Peyer's patch (tissue), 4 donors: ENCODE data around the gene IPMK. TPM values are rescaled to one million over a fixed set of nuclear protein-coding genes. Genes with fewer than 3 reads are reported as not detected.
"Not testable (repeated sequence)": the region's sequence is repeated elsewhere in the genome, so short reads cannot be mapped to it uniquely, and the experiment has no call there.

Experiments used
- DNase-seq, 3 donors: peaks; one replicate each; pipeline ENCODE4 v3.0.0-alpha.2; 2017 to 2019
- H3K27ac ChIP-seq, 4 donors: fragments of 200-600 bp; sonication (generic); one replicate each; pipeline ENCODE4 v1.5.1; 2016 to 2019
- H3K27me3 ChIP-seq, 2 donors: fragments of 200-600 bp; sonication (generic); one replicate each; pipeline ENCODE4 v1.5.1; 2019
- H3K36me3 ChIP-seq, 3 donors: fragments of 200-600 bp; sonication (generic); one replicate each; pipeline ENCODE4 v1.5.1; 2016 to 2019
- H3K4me1 ChIP-seq, 4 donors: fragments of 200-600 bp; sonication (generic); one replicate each; pipeline ENCODE4 v1.5.1; 2016 to 2019
- H3K4me3 ChIP-seq, 4 donors: fragments of 200-600 bp; sonication (generic); 1 replicate in 3 of 4; 2 replicates in 1 of 4; pipeline ENCODE4 v1.5.1; 2016 to 2019; ENCODE audit warnings: mild to moderate bottlenecking in 1 of 4
- H3K9me3 ChIP-seq, 4 donors: fragments of 200-600 bp; sonication (generic); one replicate each; pipeline ENCODE4 v1.5.1; 2016 to 2019; ENCODE audit warnings: mild to moderate bottlenecking in 1 of 4
- CTCF ChIP-seq, 6 experiments: fragments of 450-650 bp in 4 of 6; fragments of 200-600 bp in 2 of 6; sonication (generic) in 1 of 6; IDR thresholded peaks; one replicate each; pipeline ENCODE4 v1.5.1; 2017 to 2019; ENCODE audit warnings: antibody characterized with exemption in 6 of 6, mild to moderate bottlenecking in 3 of 6, moderate library complexity in 1 of 6
- POLR2A ChIP-seq, 2 donors: fragments of 450-650 bp; IDR thresholded peaks; one replicate each; pipeline ENCODE4 v1.5.1; 2017; ENCODE audit warnings: antibody characterized with exemption in 2 of 2, mild to moderate bottlenecking in 2 of 2, moderate library complexity in 2 of 2
- total RNA-seq, 4 donors: library from RNA; depleted of rRNA; stranded (reverse); fragments of >200 nt; gene quantifications; one replicate each; pipeline ENCODE4 v1.1.0, GENCODE V29; 2016

The IPMK gene
- total RNA-seq, 4 donors from 2014 or later = 10.7 to 40.3 (median 19.0) TPM

GRCh38 chr10:58262766-58263165 is 4.9 kb downstream of the IPMK start:
- no peaks in the 10 kb centered on the region for H3K27me3 ChIP-seq
- no peak for DNase-seq
- H3K4me1 ChIP-seq = peaks cover 0 to 16% (median 4%) of the 10 kb centered on the region in 4 donors
- no peak overlapping the region for H3K27ac ChIP-seq
- H3K36me3 ChIP-seq = no peaks in the 10 kb centered on the region
- TF ChIP-seq CTCF (IDR thresholded peaks at IDR 0.05) (no peak), POLR2A (IDR thresholded peaks at IDR 0.05) (no peak)
- H3K4me3 ChIP-seq = no peak overlapping the region
- no peaks in the 10 kb centered on the region for H3K9me3 ChIP-seq

GRCh38 chr10:58260334-58260733 is 7.4 kb downstream of the IPMK start:
- Histone ChIP-seq H3K4me3 (no peak overlapping the region), H3K4me1 (peaks cover 0 to 8% (median under 1%) of the 10 kb centered on the region in 4 donors), H3K27ac (no peak overlapping the region), H3K27me3 (no peaks in the 10 kb centered on the region), H3K36me3 (no peaks in the 10 kb centered on the region), H3K9me3 (no peaks in the 10 kb centered on the region)
- TF ChIP-seq CTCF (IDR thresholded peaks at IDR 0.05) (no peak), POLR2A (IDR thresholded peaks at IDR 0.05) (no peak)
- DNase-seq = no peak

- DNase-seq = no peak
- TF ChIP-seq POLR2A (IDR thresholded peaks at IDR 0.05) (no peak), CTCF (IDR thresholded peaks at IDR 0.05) (peak in 1 of 6 experiments; percentile 10)
- Histone ChIP-seq H3K27ac (no peak overlapping the region), H3K27me3 (no peaks in the 10 kb centered on the region), H3K9me3 (no peaks in the 10 kb centered on the region), H3K4me1 (no peaks in the 10 kb centered on the region), H3K4me3 (no peak overlapping the region), H3K36me3 (no peaks in the 10 kb centered on the region)
Measured at GRCh38 chr10:58258977-58259692, 8.6 kb downstream of the IPMK start.

- not testable (repeated sequence) for H3K27ac ChIP-seq, H3K36me3 ChIP-seq, H3K4me1 ChIP-seq, H3K4me3 ChIP-seq, H3K9me3 ChIP-seq, H3K27me3 ChIP-seq, DNase-seq
Measured at GRCh38 chr10:58256013-58256780, 11.5 kb downstream of the IPMK start.

GRCh38 chr10:58254644-58255043 is 13.1 kb downstream of the IPMK start:
- Histone ChIP-seq H3K36me3 (no peaks in the 10 kb centered on the region), H3K27me3 (no peaks in the 10 kb centered on the region), H3K4me1 (no peaks in the 10 kb centered on the region), H3K9me3 (no peaks in the 10 kb centered on the region), H3K27ac (no peak overlapping the region), H3K4me3 (no peak overlapping the region)
- TF ChIP-seq CTCF (IDR thresholded peaks at IDR 0.05) (no peak), POLR2A (IDR thresholded peaks at IDR 0.05) (no peak)
- DNase-seq = no peak

GRCh38 chr10:58253184-58253583 is 14.5 kb downstream of the IPMK start:
- no peaks in the 10 kb centered on the region for H3K4me1 ChIP-seq
- H3K4me3 ChIP-seq = no peak overlapping the region
- no peaks in the 10 kb centered on the region for H3K36me3 ChIP-seq
- DNase-seq = no peak
- H3K9me3 ChIP-seq = no peaks in the 10 kb centered on the region
- no peaks in the 10 kb centered on the region for H3K27me3 ChIP-seq
- TF ChIP-seq POLR2A (IDR thresholded peaks at IDR 0.05) = no peak
- no peak overlapping the region for H3K27ac ChIP-seq

- not testable (repeated sequence) for H3K36me3 ChIP-seq, H3K27me3 ChIP-seq, H3K4me3 ChIP-seq, H3K9me3 ChIP-seq, H3K4me1 ChIP-seq, H3K27ac ChIP-seq
- DNase-seq = peak in 1 of 3 donors; percentile 52
Measured at GRCh38 chr10:58244666-58245065, 23.0 kb downstream of the IPMK start.

GRCh38 chr10:58244242-58244641 is 23.5 kb downstream of the IPMK start:
- not testable (repeated sequence) for H3K9me3 ChIP-seq, H3K36me3 ChIP-seq, H3K27ac ChIP-seq, DNase-seq, H3K4me1 ChIP-seq, H3K4me3 ChIP-seq, H3K27me3 ChIP-seq

- not testable (repeated sequence) for H3K27me3 ChIP-seq, DNase-seq, H3K27ac ChIP-seq, H3K36me3 ChIP-seq, H3K9me3 ChIP-seq, H3K4me3 ChIP-seq, H3K4me1 ChIP-seq
Measured at GRCh38 chr10:58243801-58244200, 23.9 kb downstream of the IPMK start.
